ENCODE results near the gene ADAT2.

- TF ChIP-seq CTCF (IDR thresholded peaks at IDR 0.05; ENCODE audit: insufficient read depth, low read depth, low read length): no peak
- TF ChIP-seq EZH2 (IDR thresholded peaks at IDR 0.05; ENCODE audit: insufficient read depth, low read length): no peak
Measured at GRCh38 chr6:143490244-143490643, 39.7 kb upstream of the ADAT2 start.

Measured in astrocyte (in vitro differentiated cells and primary cell).